Erythroblast (primary cell): Measurements from ENCODE around the gene LRSAM1.

ENCODE experiments used
- DNase-seq, 2 experiments: peaks; one replicate each; lab custom pipeline; 2025; lab: John Stamatoyannopoulos, UW
- GATA1 ChIP-seq: IDR thresholded peaks from 2 replicates; pipeline ENCODE4 v1.6.1; 2011; ENCODE audit warnings: low read depth, mild to moderate bottlenecking, control low read depth, low read length, moderate library complexity
- POLR2A ChIP-seq: IDR thresholded peaks from 2 replicates; pipeline ENCODE4 v1.6.1; 2011; ENCODE audit warnings: mild to moderate bottlenecking, low read length

LRSAM1 gene

DNA sequence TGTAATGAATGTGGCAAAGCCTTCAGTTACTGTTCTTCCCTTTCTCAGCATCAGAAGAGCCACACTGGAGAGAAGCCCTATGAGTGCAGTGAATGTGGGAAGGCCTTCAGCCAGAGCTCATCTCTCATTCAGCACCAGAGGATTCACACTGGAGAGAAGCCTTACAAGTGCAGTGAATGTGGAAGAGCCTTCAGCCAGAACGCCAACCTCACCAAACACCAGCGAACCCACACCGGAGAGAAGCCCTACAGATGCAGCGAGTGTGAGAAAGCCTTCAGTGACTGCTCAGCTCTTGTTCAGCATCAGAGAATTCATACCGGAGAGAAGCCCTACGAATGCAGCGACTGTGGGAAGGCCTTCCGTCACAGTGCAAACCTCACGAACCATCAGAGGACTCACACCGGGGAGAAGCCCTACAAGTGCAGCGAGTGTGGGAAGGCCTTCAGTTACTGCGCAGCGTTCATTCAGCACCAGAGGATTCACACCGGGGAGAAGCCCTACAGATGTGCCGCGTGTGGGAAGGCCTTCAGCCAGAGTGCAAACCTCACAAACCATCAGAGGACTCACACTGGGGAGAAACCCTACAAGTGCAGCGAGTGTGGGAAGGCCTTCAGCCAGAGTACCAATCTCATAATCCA, 6.9 kb upstream of the LRSAM1 start:
- no peak for TF ChIP-seq POLR2A
- TF ChIP-seq GATA1: no peak
- DNase-seq: no peak

DNA sequence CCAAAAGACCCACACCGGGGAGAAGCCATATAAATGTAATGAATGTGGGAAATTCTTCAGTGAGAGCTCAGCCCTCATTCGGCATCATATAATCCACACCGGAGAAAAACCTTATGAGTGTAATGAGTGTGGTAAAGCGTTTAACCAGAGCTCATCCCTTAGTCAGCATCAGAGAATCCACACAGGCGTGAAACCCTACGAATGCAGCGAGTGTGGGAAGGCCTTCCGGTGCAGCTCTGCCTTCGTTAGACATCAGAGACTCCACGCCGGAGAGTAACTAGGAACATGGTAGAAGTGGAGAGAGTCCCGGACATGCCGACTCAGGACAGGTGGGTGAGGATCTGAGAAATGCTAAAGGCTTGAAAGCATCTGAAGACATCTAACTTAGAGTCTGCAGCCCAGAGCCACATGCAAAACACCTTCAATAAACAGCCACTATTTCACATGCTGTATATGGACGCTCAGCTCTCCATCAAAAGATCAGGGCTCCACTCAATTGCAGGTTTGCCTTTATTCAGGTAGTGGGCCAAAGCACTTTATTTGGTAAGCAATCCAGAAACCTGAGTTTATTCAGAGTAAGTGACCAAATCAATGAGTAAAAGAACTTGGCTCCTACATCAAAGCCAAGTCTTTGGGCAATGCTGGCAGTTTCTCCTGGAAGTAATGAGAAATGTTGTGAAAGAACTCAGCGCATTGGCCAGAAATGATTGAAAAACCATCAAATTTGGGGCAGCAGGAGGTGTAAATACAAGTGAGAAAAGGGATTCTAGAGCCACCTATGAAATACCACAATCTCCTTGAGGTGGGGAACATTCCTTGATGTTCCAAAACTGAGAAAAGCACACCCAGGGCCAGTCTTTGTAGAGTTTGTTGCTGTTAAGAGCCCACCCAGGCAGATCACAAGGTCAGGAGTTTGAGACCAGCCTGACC, 6.1 kb upstream of the LRSAM1 start:
- DNase-seq: no peak
- TF ChIP-seq POLR2A: peak; percentile 17
- TF ChIP-seq GATA1: no peak

DNA sequence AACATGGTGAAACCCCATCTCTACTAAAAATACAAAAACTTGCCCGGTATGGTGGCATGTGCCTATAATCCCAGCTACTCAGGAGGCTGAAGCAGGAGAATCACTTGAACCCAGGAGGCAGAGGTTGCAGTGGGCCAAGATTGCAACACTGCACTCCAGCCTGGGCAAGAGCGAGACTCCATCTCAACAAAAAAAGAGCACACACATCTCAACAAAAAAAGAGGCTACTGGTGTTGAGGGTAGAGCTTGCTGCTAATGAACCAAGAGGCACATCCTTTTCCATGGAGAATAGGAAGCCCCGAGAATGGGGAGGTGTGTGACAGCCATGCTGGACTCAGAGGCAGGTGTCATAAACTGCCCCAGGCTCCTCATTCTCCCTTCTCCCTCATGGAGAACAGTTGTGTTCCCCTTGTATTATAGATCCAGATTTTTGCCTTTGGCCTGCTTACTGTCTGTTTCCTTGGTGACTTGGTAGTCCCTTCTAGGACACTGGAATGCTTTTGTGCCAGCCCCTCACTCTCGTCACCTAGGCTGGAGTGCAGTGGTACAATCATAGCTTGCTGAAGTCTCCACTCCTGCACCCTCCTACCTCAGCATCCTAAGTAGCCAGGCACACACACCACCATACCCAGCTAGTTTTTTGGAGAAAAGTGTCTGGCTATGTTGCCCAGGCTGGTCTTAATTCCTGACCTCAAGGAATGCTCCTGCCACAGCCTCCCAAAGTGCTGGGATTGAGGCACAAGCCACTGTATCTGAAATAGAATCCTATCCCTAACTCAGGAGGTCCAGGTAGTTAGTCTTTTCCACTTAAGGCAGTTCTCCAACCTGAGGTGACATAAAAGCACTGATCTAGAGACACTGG, 5.2 kb upstream of the LRSAM1 start:
- TF ChIP-seq GATA1: no peak
- TF ChIP-seq POLR2A: peak; percentile 46
- DNase-seq: no peak

DNA sequence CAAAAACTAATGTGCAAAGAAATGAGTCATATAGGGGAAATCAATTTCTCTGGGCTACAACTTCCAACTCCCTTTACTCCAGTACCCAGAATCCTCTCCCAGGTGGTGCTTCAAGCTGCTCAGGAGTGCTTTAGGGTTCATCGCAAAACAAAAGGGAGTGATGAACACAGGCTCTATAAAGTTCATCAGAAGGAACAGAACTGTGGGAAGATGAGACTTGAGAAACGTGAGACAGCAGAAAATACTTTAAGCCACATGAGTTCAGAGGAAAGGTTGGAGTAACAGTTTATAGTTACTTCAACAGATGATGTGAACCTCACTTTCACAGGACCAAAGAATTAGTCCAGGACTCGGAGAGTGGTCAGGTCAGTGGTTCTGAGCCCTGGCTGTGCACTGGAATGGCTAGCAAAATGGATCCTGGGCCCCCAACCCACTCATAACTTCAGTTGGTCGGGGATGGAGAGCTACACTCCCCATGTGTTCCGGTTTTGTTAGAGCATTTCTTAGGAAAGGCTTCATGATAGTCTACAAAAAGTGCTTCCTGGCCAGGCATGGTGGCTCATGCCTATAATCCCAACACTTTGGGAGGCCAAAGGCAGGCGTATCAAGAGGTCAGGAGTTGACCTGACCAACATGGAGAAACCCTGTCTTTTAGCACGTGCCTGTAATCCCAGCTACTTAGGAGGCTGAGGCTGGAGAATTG, 4.4 kb upstream of the LRSAM1 start:
- DNase-seq: no peak
- TF ChIP-seq POLR2A: no peak
- no peak for TF ChIP-seq GATA1

DNA sequence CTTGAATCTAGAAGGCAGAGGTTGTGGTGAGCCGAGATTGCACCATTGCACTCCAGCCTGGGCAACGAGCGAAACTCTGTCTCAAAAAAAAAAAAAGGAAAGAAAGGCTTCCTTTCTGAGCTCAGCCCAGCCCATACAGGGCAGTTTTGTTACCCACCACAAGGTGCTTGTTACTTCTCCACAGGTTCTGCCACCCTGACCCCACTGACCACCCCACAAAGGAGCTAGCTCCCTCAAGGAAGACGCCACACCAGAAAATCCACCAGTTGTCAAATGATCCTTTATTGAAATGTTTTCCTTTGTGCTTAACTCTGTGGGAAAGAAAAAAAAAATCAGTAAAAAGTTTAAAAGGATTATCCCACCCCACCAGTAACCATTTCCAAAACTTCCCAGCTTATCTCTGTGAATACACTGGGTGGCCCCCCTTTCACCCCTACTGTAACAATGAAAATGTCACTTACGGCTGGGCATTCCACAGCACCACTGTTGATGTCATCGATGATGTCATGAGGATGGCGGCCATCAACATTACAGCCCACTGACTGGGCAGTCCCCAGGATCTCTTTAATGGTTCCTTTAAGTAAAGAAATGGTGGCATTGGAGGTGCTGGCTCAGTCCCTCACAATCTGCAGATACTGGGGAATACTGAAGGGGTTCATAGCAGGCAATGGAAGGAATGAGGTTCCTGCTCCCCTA, 3.7 kb upstream of the LRSAM1 start:
- TF ChIP-seq POLR2A (no peak), GATA1 (no peak)
- DNase-seq: peak in 1 of 2 experiments; percentile 22

DNA sequence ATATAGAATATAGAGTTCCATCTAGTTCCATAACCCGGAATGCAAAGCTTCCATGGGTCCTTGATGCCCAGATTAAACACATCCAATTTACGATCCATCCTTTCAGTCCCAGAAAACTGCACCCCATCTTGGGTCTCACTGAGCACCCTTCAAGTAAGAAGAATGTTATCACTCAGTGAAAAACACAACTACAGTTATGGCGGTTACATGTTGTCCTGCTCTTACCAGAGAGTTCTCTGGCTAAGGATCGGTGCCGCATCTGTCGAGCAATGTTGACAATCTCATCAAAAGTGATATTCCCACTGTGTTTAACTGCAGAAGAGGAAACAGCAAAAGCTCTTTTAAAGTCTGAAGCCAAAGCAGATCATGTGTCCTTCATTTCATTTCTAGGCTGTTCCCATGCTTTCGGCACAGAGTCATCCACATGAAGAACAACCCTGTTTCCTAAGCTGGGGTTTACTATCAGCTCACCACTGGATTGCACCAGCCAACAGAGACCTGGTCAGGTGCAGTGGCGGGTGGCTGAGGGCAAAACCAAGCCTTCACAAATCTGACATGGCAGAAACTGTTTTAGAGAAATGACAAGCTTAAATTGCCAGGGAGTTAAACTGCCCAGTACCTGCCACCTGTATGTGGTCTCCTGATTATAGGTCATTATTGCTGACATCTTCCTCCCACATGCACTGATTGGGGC, 3.1 kb upstream of the LRSAM1 start:
- TF ChIP-seq GATA1 (no peak), POLR2A (no peak)
- DNase-seq: no peak

DNA sequence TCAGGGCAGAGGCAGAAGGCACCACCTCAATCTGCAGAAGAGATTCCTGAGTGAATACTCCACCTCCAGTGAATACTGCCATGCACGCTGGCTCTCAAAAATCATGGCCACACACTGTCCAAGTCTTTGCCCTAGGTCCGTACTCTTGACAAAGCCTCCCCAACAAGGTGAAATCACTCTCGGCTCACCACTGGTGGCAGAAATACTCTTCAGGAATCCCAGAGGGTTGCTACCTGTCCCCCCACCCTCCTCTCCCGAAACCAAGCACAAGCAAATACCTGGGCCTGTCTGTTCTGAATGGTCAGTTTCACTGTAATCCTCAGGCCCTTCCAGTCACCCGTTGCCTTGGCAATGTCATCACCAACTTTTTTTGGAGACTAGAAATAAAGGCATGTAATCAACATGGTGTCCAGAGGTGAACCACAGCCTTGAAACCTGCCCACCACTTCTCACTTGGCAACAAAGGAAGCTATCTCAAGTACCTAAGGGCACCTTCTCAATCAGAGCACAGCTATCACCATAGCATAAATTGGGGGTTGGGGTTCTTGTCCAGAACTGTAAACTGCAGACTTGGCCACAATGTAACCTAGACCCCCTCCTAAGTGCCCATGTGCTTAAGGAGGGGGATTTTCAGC, 1.9 kb upstream of the LRSAM1 start:
- TF ChIP-seq POLR2A: no peak
- no peak for TF ChIP-seq GATA1
- DNase-seq: no peak

DNA sequence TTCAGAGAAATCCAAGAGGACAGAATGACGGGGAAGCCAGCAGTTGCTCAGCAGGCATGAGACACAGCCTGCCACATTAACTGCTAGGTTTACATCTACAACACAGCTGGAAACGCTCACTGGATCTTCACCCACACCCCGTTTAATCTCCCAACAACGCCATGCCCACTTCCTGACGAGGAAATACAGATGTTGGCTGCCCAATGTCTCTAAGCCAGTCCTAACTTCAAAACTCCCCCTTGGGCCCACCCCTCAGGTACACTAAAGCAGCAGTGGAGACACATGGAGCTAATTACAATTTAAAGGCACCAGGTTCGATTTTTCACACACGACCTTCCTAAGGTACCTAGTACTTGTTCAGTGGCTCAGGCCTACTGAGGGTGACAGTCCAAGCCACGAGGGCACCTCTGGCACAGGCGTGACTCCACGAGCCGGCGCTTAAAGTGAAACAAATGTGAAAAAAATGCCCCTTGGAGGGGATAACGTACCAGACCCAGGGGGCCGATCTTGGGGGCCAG, 1.0 kb upstream of the LRSAM1 start:
- DNase-seq: peak; percentile 64 to 66

DNA sequence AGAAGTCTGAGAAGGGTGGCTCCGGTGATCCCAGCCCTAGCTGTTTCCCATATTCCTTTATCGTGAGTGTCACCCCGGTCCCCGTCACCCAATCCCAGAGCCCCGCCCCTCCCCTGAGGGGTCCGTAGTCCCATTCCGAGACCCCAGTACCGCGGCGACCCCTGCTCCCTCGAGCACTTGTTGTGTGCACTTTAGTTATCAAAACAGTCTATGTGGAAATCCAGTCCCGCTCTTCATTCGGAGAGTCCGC, 223 bp downstream of the LRSAM1 start:
- no peak for TF ChIP-seq POLR2A
- DNase-seq: peak; percentile 62 to 75

More for the DNA sequence above, 1.0 kb upstream of the LRSAM1 start:
- no peak for TF ChIP-seq POLR2A
- TF ChIP-seq GATA1: no peak

DNA sequence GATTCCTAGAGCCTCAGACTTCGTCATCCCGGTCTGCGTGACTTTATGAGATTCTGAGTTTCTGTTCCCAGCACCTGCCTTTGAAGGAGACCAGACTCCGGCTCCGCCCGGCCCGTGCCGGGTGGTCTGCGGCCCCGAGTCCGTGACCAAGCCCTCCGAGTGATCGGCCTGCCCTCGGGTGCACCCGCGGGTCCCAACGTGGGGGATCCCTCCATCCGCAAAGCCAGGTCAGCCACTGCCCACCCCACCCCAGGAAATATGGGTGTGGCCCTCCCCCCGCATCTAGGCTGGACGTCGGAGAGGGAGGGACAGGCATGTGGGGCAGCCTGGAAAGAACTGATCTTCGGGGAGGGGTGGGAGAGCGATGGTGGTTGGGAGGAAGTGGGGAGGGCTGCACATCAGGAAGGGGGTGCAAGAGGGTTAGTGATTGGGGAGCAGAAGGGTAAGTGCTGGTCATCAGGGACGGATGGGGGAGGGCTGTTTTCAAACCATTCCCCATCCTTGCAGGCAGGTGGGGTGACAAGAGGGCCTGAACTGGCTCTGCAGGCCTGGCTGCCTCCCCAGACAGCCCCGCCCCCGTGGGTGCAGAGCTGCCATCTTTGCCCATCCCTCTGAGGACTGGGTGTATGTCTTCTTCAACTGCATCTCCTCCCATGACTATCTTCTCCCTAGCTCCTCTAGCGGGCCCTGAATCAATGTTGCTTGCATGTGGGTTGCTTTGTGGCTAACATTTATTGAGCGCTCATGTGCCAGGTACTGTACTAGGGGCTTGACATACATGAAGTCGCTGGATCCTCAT, 747 bp downstream of the LRSAM1 start:
- TF ChIP-seq POLR2A (no peak), GATA1 (no peak)
- DNase-seq: peak; percentile 66 to 69

DNA sequence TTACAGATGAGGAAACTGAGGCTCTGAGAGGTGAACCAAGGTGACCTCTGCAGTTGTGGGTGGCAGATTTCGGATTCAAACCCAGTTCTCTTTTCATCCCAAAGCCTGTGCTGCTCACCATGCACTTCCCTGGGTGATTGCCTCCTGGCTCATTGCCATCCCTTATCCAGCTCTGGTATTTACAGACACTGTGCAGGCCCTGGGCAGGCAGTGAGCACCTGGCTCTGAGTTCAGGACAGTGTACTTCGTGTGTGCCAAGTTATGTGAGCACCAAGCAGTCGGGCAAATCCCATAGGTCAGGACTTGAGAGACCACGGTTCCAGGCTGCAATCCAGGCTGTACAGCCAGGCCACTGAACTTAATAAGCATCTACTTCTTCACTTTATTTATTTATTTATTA, 1.4 kb downstream of the LRSAM1 start:
- DNase-seq: peak; percentile 58 to 63
- TF ChIP-seq GATA1: no peak
- TF ChIP-seq POLR2A: no peak
